CD4-positive, alpha-beta T cell treated with Interleukin-4 for 1 hour (primary cell): ENCODE measurements around the gene GSE1.
A peak's percentile ranks its signal among the peaks of the same experiment; 100 is the strongest.

Experiments
- DNase-seq, 2 donors: peaks; one replicate each; pipeline ENCODE4 v3.0.0-alpha.2; 2020 to 2022

The GSE1 gene

GRCh38 chr16:85710732-85711131 is 97.6 kb downstream of the GSE1 start:
- no peak for DNase-seq

GRCh38 chr16:85711982-85712587 is 99.0 kb downstream of the GSE1 start:
- DNase-seq: no peak

- DNase-seq: no peak
These were observed 99.7 kb downstream of the GSE1 start for GRCh38 chr16:85712801-85713200.

GRCh38 chr16:85715169-85716021 is 102.3 kb downstream of the GSE1 start:
- DNase-seq: no peak

- DNase-seq: no peak
These were observed 103.0 kb downstream of the GSE1 start for GRCh38 chr16:85716022-85716679.

DNA sequence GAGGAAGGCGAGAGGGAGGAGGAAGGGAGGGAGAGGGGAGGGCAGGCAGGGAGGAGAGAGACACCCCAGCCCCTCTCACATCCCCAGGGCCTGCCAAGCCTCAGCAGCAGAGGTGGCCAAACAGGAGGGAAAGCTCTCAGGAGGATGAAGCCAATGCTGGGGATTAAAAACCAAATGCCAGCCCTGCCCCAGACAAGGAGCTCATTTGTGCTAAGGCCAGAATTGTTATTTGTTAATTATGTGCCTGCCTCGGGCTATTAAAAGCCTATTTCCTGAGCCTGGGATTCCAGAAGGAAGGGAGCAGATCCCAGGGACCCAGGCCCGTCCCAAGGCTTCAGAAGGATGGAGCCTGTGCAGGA is 103.5 kb downstream of the GSE1 start:
- no peak for DNase-seq

DNA sequence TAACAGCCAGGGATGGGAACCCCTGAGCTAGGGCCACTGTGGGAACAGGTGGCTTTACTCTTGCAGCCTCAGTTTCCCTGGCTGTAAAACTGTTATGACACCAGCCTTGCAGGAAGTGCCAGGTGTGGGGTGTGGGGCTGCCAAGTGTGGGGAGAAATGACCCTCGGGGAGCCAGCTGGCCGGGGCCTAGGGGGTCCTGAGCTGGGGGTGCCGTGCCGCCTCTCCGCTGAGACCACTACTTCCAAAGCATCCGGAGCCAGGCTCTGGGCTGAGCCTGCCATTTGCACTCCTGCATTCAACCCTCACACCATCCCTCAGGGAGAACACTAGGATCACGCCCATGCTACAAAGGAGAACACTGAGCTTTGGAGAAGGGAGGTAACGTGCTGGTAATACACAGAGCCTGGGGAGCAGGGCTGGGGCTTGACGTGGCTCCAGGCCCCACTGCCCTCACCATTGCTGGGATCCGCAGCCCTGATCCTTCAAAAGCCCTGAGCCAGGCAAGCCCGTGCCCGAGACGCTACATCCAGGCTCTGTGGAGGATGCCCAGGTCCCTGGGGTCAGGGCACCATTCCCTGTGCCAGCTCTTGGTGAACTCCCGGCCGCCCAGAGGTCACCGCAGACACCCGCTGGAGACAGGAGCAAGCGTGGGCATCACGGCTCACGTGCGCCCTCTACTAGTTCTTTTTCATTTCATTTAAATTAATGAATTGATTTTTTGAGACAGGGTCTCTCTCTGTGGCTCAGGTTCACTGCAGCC is 104.5 kb downstream of the GSE1 start:
- DNase-seq: peak; percentile 46 to 59

- no peak for DNase-seq
These were observed 105.0 kb downstream of the GSE1 start for GRCh38 chr16:85718153-85718477.

DNA sequence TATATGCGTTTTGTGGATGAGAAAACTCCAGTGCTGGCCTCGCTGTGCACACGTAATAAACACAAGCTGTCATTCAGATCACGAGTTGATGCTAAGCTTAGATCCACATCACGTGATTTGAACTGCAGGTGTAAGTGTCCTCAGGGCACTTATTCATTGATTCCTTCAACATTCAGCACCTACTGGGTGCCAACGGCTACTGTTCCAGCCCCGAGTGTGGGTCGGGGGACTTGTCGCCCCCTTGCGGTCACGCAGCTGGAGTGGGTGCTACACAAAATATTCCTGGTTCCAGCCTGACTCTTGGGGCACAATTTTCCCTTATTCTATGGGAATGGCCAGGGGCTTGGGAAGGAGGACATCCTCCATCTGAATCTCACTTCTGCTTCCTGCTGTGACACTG is 105.6 kb downstream of the GSE1 start:
- no peak for DNase-seq

GRCh38 chr16:85719605-85720301 is 106.6 kb downstream of the GSE1 start:
- no peak for DNase-seq

GRCh38 chr16:85720302-85720637 is 107.1 kb downstream of the GSE1 start:
- no peak for DNase-seq

DNA sequence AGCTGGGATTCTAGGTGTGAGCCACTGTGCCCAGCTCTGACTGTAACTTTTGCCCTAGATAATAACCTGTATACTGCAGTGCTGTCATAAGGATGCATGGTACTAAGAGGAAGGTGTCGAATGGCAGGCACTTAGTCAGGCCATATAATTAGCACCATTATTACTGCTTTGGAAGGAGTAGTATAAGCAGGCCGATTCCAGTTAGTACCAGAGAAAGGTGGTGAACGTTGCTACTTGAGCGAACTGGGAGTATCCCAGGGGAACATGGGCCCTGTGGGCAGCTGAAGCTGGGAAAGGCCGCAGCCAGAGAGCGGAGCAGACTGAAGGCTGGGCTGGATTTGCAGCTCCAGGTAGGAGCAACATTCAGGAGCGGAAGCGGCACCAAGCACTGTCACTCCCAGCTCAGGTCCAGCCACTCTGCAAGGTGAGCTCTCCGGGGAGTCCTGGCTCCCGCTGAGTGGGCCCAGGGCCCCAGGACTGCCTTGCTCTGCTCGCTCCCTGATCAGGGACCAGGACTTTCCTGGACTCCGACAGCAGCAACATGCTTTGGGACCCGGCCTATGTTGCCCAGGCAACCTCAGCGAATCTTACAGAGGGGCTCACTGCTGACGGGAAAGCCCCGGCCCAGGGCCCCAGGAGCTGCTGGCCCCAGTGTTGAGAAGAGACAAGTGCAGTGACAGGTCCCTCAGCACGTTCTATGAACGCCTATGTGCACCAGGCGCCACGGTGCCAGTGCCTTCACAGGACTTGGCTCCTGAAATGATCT is 109.2 kb downstream of the GSE1 start:
- DNase-seq: no peak

- DNase-seq: no peak
These were observed 111.2 kb downstream of the GSE1 start for GRCh38 chr16:85724126-85724879.

DNA sequence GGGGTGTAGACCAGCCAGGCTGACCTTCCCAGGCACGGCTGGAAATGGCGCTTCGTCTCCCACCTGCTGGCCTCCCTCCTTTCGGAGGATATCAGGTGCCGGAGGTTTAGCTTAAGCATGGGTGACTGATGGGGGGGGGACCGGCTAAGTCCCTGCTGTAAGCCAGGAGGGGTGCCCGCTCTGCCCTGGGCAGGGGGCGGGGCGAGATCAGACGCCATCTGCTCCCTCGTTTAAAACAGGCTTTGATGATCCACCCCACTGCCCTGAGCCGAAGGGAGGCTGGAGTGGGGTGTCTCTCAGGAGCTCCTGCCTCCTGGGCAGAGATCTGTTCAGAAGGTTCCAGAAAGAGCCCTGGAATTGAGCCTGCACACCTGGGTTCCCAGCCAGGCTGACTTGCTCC is 111.8 kb downstream of the GSE1 start:
- DNase-seq: no peak
